HCT116 (cell line): ENCODE results near the gene R3HDM1. TPM values are rescaled to one million over a fixed set of nuclear protein-coding genes. Genes with fewer than 3 reads are reported as not detected.
A peak's percentile ranks its signal among the peaks of the same experiment; 100 is the strongest.

Experiments used
- ATAC-seq: fragments of 200-7000 bp; cut with Tn5 transposase; 2 replicates; pipeline ENCODE4 v1.9.1; 2020; ENCODE audit warnings: mild to moderate bottlenecking, moderate library complexity
- BruUV-seq: library from RNA; stranded (reverse); fragments of 400-500 nt; replicated peaks from 2 replicates; lab custom pipeline; 2021; lab: Mats Ljungman, UMichigan
- CTCF ChIA-PET: fragments of 300-600 bp; sonication (Branson Sonifier 250); formaldehyde crosslinking; loops from one replicate; lab custom pipeline; 2021; ENCODE audit warnings: antibody characterized with exemption; lab: Charles Lee
- POLR2A ChIA-PET: fragments of 300-600, 350-600 bp; sonication (Branson Sonifier 250); formaldehyde crosslinking; loops from one replicate; lab custom pipeline; 2021; ENCODE audit warnings: antibody characterized with exemption; lab: Charles Lee
- RAD21 ChIA-PET, 2 experiments: fragments of 300-600 bp; sonication (Branson Sonifier 250); formaldehyde crosslinking; loops; one replicate each; lab custom pipeline; 2023; ENCODE audit warnings: low total read pairs in 2 of 2; ENCODE audit not compliant: uncharacterized antibody in 2 of 2, unreplicated experiment in 2 of 2, low non-redundant PET in 1 of 2; lab: Charles Lee
- DNase-seq: peaks from one replicate; pipeline ENCODE4 v3.0.0-alpha.2; 2010; ENCODE audit warnings: low read depth, low spot score
- H2AFZ ChIP-seq: fragments of 200-600 bp; shearing (Covaris generic), sonication (generic); 2 replicates; pipeline ENCODE4 v1.6.1; 2017; ENCODE audit warnings: low read depth, mixed run types, mixed read lengths, antibody characterized with exemption, low read length; ENCODE audit not compliant: poor library complexity, severe bottlenecking
- H3K27ac ChIP-seq: 2 replicates; pipeline ENCODE4 v1.5.1; 2012; ENCODE audit warnings: low read depth, low read length
- H3K27me3 ChIP-seq: fragments of 200-600 bp; sonication (generic); 2 replicates; pipeline ENCODE4 v1.6.1; 2016; ENCODE audit warnings: mixed run types, low read length, mixed read lengths; ENCODE audit not compliant: insufficient read depth
- H3K36me3 ChIP-seq, 2 experiments: fragments of 200-500 bp in 1 of 2; fragments of 200-600 bp in 1 of 2; sonication (Bioruptor generic) in 1 of 2; sonication (generic) in 1 of 2; 2 replicates each; pipeline versions ENCODE4 v1.5.1 to v1.6.1; 2014 to 2016; ENCODE audit warnings: low read length in 2 of 2, inconsistent platforms in 1 of 2, mixed read lengths in 1 of 2, mixed run types in 1 of 2; ENCODE audit not compliant: insufficient read depth in 2 of 2, control insufficient read depth in 1 of 2
- H3K4me1 ChIP-seq, 2 experiments: fragments of 200-600 bp in 1 of 2; sonication (generic) in 1 of 2; 2 replicates each; pipeline versions ENCODE4 v1.5.1 to v1.6.1; 2012 to 2017; ENCODE audit warnings: low read length in 2 of 2, inconsistent platforms in 1 of 2, mild to moderate bottlenecking in 1 of 2, mixed read lengths in 1 of 2, mixed run types in 1 of 2, moderate library complexity in 1 of 2; ENCODE audit not compliant: insufficient read depth in 2 of 2, control insufficient read depth in 1 of 2
- H3K4me2 ChIP-seq: fragments of 200-600 bp; sonication (generic); 2 replicates; pipeline ENCODE4 v1.6.1; 2017; ENCODE audit warnings: mixed run types, low read length, mixed read lengths
- H3K4me3 ChIP-seq, 2 experiments: fragments of 200-600 bp in 1 of 2; sonication (generic) in 1 of 2; replicated peaks in 1 of 2; 2 replicates each; pipeline ENCODE4 v1.5.1; 2011 to 2016; ENCODE audit warnings: low read length in 2 of 2, control low read depth in 1 of 2, low read depth in 1 of 2, mild to moderate bottlenecking in 1 of 2, mixed read lengths in 1 of 2, mixed run types in 1 of 2
- H3K79me2 ChIP-seq: fragments of 200-600 bp; sonication (generic); 2 replicates; pipeline ENCODE4 v1.6.1; 2017; ENCODE audit warnings: mild to moderate bottlenecking, mixed run types, low read length, moderate library complexity, mixed read lengths; ENCODE audit not compliant: insufficient read depth
- H3K9ac ChIP-seq: fragments of 200-600 bp; sonication (generic); 2 replicates; pipeline ENCODE4 v1.6.1; 2016; ENCODE audit warnings: low read length, mixed read lengths
- H3K9me2 ChIP-seq: fragments of 200-600 bp; sonication (generic), shearing (Covaris generic); 2 replicates; pipeline ENCODE4 v1.6.1; 2017; ENCODE audit warnings: mixed run types, mild to moderate bottlenecking, moderate library complexity; ENCODE audit not compliant: insufficient read depth
- H3K9me3 ChIP-seq, 2 experiments: fragments of 200-500 bp in 1 of 2; fragments of 200-600 bp in 1 of 2; sonication (Bioruptor generic) in 1 of 2; sonication (generic) in 1 of 2; 2 replicates each; pipeline ENCODE4 v1.6.1; 2014 to 2017; ENCODE audit warnings: low read length in 2 of 2, mixed read lengths in 2 of 2, inconsistent platforms in 1 of 2, low read depth in 1 of 2, mild to moderate bottlenecking in 1 of 2, mixed run types in 1 of 2, moderate library complexity in 1 of 2; ENCODE audit not compliant: control insufficient read depth in 1 of 2, insufficient read depth in 1 of 2
- H4K20me1 ChIP-seq: fragments of 200-600 bp; sonication (generic), shearing (Covaris generic); 2 replicates; pipeline ENCODE4 v1.6.1; 2017; ENCODE audit warnings: mixed run types, mild to moderate bottlenecking, moderate library complexity; ENCODE audit not compliant: insufficient read depth
- CBX3 ChIP-seq: IDR thresholded peaks from 2 replicates; pipeline ENCODE4 v1.6.1; 2012; ENCODE audit warnings: low read depth
- CEBPB ChIP-seq: IDR thresholded peaks from 2 replicates; pipeline ENCODE4 v1.6.1; 2012; ENCODE audit warnings: low read depth
- ELF1 ChIP-seq: IDR thresholded peaks from 2 replicates; pipeline ENCODE4 v1.6.1; 2012; ENCODE audit warnings: low read depth, borderline replicate concordance
- EZH2 ChIP-seq: fragments of 200-600 bp; sonication (generic); IDR thresholded peaks from 2 replicates; pipeline ENCODE4 v1.6.1; 2017; ENCODE audit warnings: antibody characterized with exemption, mixed run types
- FOSL1 ChIP-seq: IDR thresholded peaks from 2 replicates; pipeline ENCODE4 v1.6.1; 2012; ENCODE audit warnings: low read depth
- POLR2AphosphoS5 ChIP-seq: IDR thresholded peaks from 2 replicates; pipeline ENCODE4 v1.6.1; 2011; ENCODE audit warnings: mild to moderate bottlenecking, low read depth, low read length, moderate library complexity
- SRF ChIP-seq: IDR thresholded peaks from 2 replicates; pipeline ENCODE4 v1.6.1; 2012; ENCODE audit warnings: low read depth
- ZNF274 ChIP-seq: fragments of 200-500 bp; sonication (Bioruptor generic); IDR thresholded peaks from 2 replicates; pipeline ENCODE4 v1.6.1; 2014; ENCODE audit warnings: mild to moderate bottlenecking, low read depth, low read length, inconsistent platforms
- intact Hi-C: fragments of 100-400 bp; cut with micrococcal nuclease; formaldehyde crosslinking; loops from 2 replicates; pipeline ENCODE4 v1.10.0; 2022
- total RNA-seq: library from RNA; stranded (reverse); gene quantifications from one replicate; pipeline ENCODE4 v1.2.1, GENCODE V29; 2021; ENCODE audit not compliant: unreplicated experiment

R3HDM1 gene
- total RNA-seq, 1 experiment from 2014 or later: 43.1 TPM

GRCh38 chr2:135736546-135736945, 205.3 kb downstream of the R3HDM1 start:
- BruUV-seq: no TSS peak
- no peak overlapping the region for H3K4me2 ChIP-seq
- ATAC-seq: no peak

GRCh38 chr2:135740206-135740605, 208.9 kb downstream of the R3HDM1 start:
- Histone ChIP-seq H3K27me3 (no peaks in the 10 kb centered on the region), H3K4me3 (no peak overlapping the region), H3K4me1 (peaks cover 6 to 15% of the 10 kb centered on the region in 2 experiments; a peak in 3 of 4 replicates)
- POLR2A ChIA-PET: no interaction called here
- TF ChIP-seq EZH2: no peak
- TF ChIP-seq ZNF274: no peak
- TF ChIP-seq ELF1: no peak
- TF ChIP-seq CEBPB: no peak
- TF ChIP-seq CBX3: no peak
- TF ChIP-seq, all 23 proteins: peak for 0
- Histone ChIP-seq H3K9ac (no peak overlapping the region), H3K4me2 (no peak overlapping the region), H3K9me2 (no peaks in the 10 kb centered on the region), H3K79me2 (peaks cover 34% of the 10 kb centered on the region), H4K20me1 (no peaks in the 10 kb centered on the region), H3K9me3 (no peaks in the 10 kb centered on the region), H3K27ac (no peak overlapping the region), H3K36me3 (no peaks in the 10 kb centered on the region; a peak in 1 of 4 replicates), H2AFZ (peak overlapping the region; percentile 92)
- ChIA-PET CTCF (no interaction called here), RAD21 (no interaction called here)
- ATAC-seq: no peak
- no TSS peak for BruUV-seq
- intact Hi-C loops: no loop called here
- DNase-seq: no peak

More at GRCh38 chr2:135736546-135736945, 205.3 kb downstream of the R3HDM1 start:
- Histone ChIP-seq H3K9ac (no peak overlapping the region), H3K27ac (no peak overlapping the region), H2AFZ (no peak overlapping the region), H3K4me3 (no peak overlapping the region), H3K27me3 (no peaks in the 10 kb centered on the region)
- intact Hi-C loops: no loop called here
- no peak for DNase-seq
- no peak for TF ChIP-seq POLR2AphosphoS5
- TF ChIP-seq CBX3: no peak
- TF ChIP-seq FOSL1: no peak
- no peak for TF ChIP-seq SRF
- TF ChIP-seq, all 23 proteins: peak for 0
- Histone ChIP-seq H3K9me2 (no peaks in the 10 kb centered on the region), H3K36me3 (no peaks in the 10 kb centered on the region), H3K79me2 (no peaks in the 10 kb centered on the region), H3K9me3 (no peaks in the 10 kb centered on the region), H3K4me1 (peaks cover 0 to 4% of the 10 kb centered on the region in 2 experiments; a peak in 1 of 4 replicates), H4K20me1 (no peaks in the 10 kb centered on the region)
- ChIA-PET CTCF (no interaction called here), POLR2A (no interaction called here), RAD21 (no interaction called here)
